Measurements from ENCODE around the gene ZDHHC14. TPM values are rescaled to one million over a fixed set of nuclear protein-coding genes. Genes with fewer than 3 reads are reported as not detected.

The ZDHHC14 gene
- total and polyA plus RNA-seq, 2 experiments from 2014 or later: 3.0 to 7.4 TPM

GRCh38 chr6:157726892-157727628 lies 346.1 kb downstream of the ZDHHC14 start:
- Mint-ChIP-seq H3K36me3 (ENCODE audit: low read depth) (peaks cover 18% of the 10 kb centered on the region), H3K27ac (no peak overlapping the region), H3K9me3 (peaks cover 21% of the 10 kb centered on the region), H3K4me1 (no peaks in the 10 kb centered on the region; the same call in 2 of the 3 replicates), H3K4me3 (no peak overlapping the region), H3K27me3 (ENCODE audit: insufficient read depth, low read depth, poor library complexity) (peaks cover 1% of the 10 kb centered on the region)
- no peaks in the 10 kb centered on the region for H3K79me2 ChIP-seq (replicated peaks; ENCODE audit: insufficient read depth)
- TF ChIP-seq POLR2AphosphoS5 (IDR thresholded peaks at IDR 0.05; ENCODE audit: low read depth) (no peak), EZH2phosphoT487 (IDR thresholded peaks at IDR 0.05; ENCODE audit: unreplicated experiment) (no peak), REST (IDR thresholded peaks at IDR 0.05; ENCODE audit: unreplicated experiment) (no peak), ZNF462 (CRISPR knock-in tag; IDR thresholded peaks at IDR 0.05) (no peak), STAT1 (IDR thresholded peaks at IDR 0.05; ENCODE audit: unreplicated experiment) (no peak), ZNF114 (CRISPR knock-in tag; IDR thresholded peaks at IDR 0.05) (no peak), ZNF331 (CRISPR knock-in tag; IDR thresholded peaks at IDR 0.05; ENCODE audit: low read depth) (no peak), CREB1 (CRISPR knock-in tag; IDR thresholded peaks at IDR 0.05; ENCODE audit: low read depth) (no peak), NANOG (IDR thresholded peaks at IDR 0.05; ENCODE audit: borderline replicate concordance) (no peak), JUNB (IDR thresholded peaks at IDR 0.05; ENCODE audit: unreplicated experiment) (no peak), EZH2 (IDR thresholded peaks at IDR 0.05; ENCODE audit: low read depth, unreplicated experiment) (no peak)
- TF ChIP-seq, protein P1, sequence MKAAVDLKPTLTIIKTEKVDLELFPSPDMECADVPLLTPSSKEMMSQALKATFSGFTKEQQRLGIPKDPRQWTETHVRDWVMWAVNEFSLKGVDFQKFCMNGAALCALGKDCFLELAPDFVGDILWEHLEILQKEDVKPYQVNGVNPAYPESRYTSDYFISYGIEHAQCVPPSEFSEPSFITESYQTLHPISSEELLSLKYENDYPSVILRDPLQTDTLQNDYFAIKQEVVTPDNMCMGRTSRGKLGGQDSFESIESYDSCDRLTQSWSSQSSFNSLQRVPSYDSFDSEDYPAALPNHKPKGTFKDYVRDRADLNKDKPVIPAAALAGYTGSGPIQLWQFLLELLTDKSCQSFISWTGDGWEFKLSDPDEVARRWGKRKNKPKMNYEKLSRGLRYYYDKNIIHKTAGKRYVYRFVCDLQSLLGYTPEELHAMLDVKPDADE (IDR thresholded peaks at IDR 0.05): no peak
- TF ChIP-seq, protein P2, sequence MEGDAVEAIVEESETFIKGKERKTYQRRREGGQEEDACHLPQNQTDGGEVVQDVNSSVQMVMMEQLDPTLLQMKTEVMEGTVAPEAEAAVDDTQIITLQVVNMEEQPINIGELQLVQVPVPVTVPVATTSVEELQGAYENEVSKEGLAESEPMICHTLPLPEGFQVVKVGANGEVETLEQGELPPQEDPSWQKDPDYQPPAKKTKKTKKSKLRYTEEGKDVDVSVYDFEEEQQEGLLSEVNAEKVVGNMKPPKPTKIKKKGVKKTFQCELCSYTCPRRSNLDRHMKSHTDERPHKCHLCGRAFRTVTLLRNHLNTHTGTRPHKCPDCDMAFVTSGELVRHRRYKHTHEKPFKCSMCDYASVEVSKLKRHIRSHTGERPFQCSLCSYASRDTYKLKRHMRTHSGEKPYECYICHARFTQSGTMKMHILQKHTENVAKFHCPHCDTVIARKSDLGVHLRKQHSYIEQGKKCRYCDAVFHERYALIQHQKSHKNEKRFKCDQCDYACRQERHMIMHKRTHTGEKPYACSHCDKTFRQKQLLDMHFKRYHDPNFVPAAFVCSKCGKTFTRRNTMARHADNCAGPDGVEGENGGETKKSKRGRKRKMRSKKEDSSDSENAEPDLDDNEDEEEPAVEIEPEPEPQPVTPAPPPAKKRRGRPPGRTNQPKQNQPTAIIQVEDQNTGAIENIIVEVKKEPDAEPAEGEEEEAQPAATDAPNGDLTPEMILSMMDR (conservative IDR thresholded peaks at IDR 0.05; ENCODE audit: low read depth in 2 of 2): no peak
- DNase-seq (ENCODE audit: low spot score): no peak
- no peaks in the 10 kb centered on the region for H4K20me1 ChIP-seq (replicated peaks; ENCODE audit: insufficient read depth)
- no peaks in the 10 kb centered on the region for H3K9me2 ChIP-seq (ENCODE audit: insufficient read depth)
- no peak overlapping the region for H3K4me3 ChIP-seq
- no peaks in the 10 kb centered on the region for H3K27me3 ChIP-seq (ENCODE audit: insufficient read depth)
- no peak overlapping the region for H3K27ac ChIP-seq (ENCODE audit: low read depth)
- no peaks in the 10 kb centered on the region for H3K4me1 ChIP-seq (ENCODE audit: insufficient read depth)
- H3K36me3 ChIP-seq (ENCODE audit: insufficient read depth): no peaks in the 10 kb centered on the region
- H2AFZ ChIP-seq: no peak overlapping the region
- no peak overlapping the region for H3K4me2 ChIP-seq
- H3F3A ChIP-seq (replicated peaks; ENCODE audit: low read depth): no peaks in the 10 kb centered on the region
- no peak for ATAC-seq
